Effector memory CD4-positive, alpha-beta T cell (primary cell): ENCODE data around the gene TELO2.

Source experiments
- DNase-seq, 3 donors: peaks; one replicate each; pipeline ENCODE4 v3.0.0-alpha.2; 2020
- H3K27ac ChIP-seq: 2 replicates; pipeline ENCODE4 v1.7.0; 2013; ENCODE audit warnings: mild to moderate bottlenecking, low read length, moderate library complexity; ENCODE audit not compliant: insufficient read depth, poor library complexity, severe bottlenecking
- H3K27me3 ChIP-seq: replicated peaks from 2 replicates; pipeline ENCODE4 v1.7.0; 2013; ENCODE audit warnings: mild to moderate bottlenecking, low read length; ENCODE audit not compliant: insufficient read depth, control insufficient read depth, poor library complexity, severe bottlenecking
- H3K36me3 ChIP-seq: 2 replicates; pipeline ENCODE4 v1.7.0; 2013; ENCODE audit warnings: mild to moderate bottlenecking, low read length, moderate library complexity; ENCODE audit not compliant: control insufficient read depth, insufficient read depth
- H3K4me1 ChIP-seq: 2 replicates; pipeline ENCODE4 v1.7.0; 2013; ENCODE audit warnings: low read length, mild to moderate bottlenecking; ENCODE audit not compliant: control insufficient read depth, insufficient read depth, poor library complexity, severe bottlenecking
- H3K4me3 ChIP-seq: 2 replicates; pipeline ENCODE4 v1.7.0; 2013; ENCODE audit warnings: low read length, low read depth, mild to moderate bottlenecking; ENCODE audit not compliant: insufficient read depth, poor library complexity, severe bottlenecking
- H3K9me3 ChIP-seq: 2 replicates; pipeline ENCODE4 v1.7.0; 2013; ENCODE audit warnings: mild to moderate bottlenecking, low read length, moderate library complexity; ENCODE audit not compliant: control insufficient read depth

Gene TELO2

DNA sequence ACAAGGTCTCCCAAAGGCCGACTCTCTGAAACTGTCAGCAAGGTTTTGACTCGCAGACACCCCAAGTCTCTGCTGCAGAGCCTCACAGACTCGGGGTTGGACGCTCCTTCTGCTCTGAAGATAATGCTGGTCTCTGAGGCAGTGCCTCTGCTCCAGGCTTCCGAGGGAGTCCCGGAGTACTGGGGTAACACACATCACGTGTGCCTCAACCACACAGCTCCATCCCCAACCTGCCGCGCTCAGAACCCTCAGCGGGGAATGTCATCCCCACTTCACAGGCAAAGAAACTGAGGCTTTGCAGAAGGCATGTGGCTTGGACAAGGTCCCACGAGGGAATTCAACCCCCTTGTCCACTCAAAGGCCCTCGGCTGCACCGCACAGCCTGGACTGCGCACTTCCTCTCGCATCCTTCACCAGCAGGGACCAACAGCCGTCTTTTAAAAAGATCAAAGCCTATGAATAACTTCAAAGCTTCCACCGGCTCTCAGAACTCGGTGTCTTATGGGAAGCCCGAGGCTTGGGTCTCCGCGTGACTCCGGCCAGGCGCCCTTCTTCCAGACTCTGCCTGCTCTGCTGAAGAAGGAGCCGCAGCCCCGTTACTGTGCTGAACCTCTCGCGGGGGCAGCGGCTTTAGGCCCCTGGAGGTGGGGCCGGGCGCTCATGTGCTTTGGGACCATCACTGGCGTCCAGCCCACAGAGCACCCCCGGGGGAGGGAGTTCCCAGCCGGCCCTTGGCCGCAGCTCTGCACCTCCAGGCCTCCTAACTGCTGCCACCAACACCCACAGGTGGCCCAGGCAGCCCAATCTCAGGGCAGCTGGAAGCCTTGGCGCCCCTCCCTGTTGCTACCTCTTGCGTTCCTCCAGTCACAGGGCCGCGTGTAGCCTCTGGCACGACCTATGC lies 42.5 kb downstream of the TELO2 start:
- H3K4me3 ChIP-seq: peak overlapping the region; percentile 82
- H3K36me3 ChIP-seq: peaks cover 42% of the 10 kb centered on the region
- DNase-seq: no peak
- no peaks in the 10 kb centered on the region for H3K27me3 ChIP-seq
- peak overlapping the region; percentile 67 for H3K27ac ChIP-seq
- H3K4me1 ChIP-seq: peaks cover 48% of the 10 kb centered on the region
- H3K9me3 ChIP-seq: no peaks in the 10 kb centered on the region

DNA sequence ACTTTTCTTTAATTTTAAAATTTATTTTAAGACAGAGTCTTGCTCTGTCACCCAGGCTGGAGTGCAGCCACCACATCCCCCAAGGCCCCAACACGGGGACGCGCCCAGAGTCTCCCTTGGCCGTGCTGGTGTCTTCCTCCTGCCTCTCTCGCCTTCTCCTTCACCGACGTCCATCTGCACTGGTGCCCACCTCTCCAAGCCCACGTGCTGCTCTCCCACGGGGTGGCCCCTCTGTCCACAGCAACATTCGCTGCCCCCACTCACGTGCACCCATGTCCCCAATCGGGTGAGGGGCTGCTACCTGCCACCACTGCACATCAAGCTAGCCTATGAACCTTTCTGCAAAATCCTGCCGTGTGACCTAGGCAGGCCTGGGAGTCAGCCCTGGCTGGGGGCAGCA lies 43.4 kb downstream of the TELO2 start:
- Histone ChIP-seq H3K36me3 (peaks cover 48% of the 10 kb centered on the region), H3K9me3 (no peaks in the 10 kb centered on the region), H3K4me3 (no peak overlapping the region), H3K27me3 (no peaks in the 10 kb centered on the region), H3K4me1 (peaks cover 55% of the 10 kb centered on the region), H3K27ac (peak overlapping the region; percentile 67)
- no peak for DNase-seq

DNA sequence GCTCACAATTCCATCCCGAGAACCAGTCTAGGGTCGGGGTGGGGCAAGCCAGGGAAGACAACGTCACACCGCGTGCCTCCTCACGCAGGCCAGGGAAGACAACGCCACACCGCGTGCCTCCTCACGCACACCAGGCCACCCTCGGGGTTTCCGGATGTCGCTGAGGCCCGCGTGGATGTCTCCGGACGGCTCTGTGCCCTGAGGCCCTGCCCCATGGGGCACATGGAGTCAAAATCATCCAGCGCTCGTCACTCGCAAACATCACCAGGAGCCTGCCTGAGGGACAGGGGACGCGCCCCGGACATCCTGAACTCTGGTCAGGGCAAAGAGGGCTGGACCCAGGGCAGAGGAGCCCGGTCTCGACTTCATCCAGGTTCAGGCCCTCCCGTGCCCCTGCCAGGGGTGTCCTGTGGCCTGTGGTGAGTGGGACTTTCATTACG lies 44.0 kb downstream of the TELO2 start:
- peaks cover 56% of the 10 kb centered on the region for H3K4me1 ChIP-seq

DNA sequence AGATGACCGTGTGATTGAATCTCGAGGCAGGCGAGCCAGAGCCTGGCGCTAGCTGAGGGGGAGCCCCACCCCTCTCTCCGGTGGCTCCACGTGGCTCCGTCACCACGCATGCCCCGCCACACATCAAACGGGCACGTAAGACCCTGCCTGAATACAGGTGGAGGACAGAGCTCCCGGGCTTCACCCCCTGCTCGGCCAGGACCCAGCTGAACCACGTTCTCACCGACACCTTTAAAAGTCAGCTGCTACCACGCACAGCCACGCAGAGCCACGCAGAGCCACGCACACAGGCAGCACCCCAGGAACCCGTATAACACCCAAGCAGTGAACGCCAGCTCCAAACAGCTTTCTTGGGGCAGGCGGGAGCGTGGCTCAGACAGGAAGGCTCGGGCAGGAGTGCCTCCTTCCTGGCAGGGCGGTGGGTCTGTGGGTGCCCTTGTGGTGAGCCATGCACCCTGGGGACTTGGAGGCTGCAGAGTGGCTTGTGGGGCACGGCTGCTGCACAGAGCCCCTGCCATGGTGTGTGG lies 44.7 kb downstream of the TELO2 start:
- no peak for DNase-seq
- peaks cover 58% of the 10 kb centered on the region for H3K4me1 ChIP-seq
- no peak overlapping the region for H3K4me3 ChIP-seq
- H3K27ac ChIP-seq: peak overlapping the region; percentile 21
- H3K9me3 ChIP-seq: no peaks in the 10 kb centered on the region
- no peaks in the 10 kb centered on the region for H3K27me3 ChIP-seq
- peaks cover 58% of the 10 kb centered on the region for H3K36me3 ChIP-seq

More for the DNA sequence above, 44.0 kb downstream of the TELO2 start:
- no peaks in the 10 kb centered on the region for H3K9me3 ChIP-seq
- H3K36me3 ChIP-seq: peaks cover 53% of the 10 kb centered on the region
- no peak overlapping the region for H3K4me3 ChIP-seq
- no peak for DNase-seq
- H3K27me3 ChIP-seq: no peaks in the 10 kb centered on the region
- H3K27ac ChIP-seq: peak overlapping the region; percentile 33

DNA sequence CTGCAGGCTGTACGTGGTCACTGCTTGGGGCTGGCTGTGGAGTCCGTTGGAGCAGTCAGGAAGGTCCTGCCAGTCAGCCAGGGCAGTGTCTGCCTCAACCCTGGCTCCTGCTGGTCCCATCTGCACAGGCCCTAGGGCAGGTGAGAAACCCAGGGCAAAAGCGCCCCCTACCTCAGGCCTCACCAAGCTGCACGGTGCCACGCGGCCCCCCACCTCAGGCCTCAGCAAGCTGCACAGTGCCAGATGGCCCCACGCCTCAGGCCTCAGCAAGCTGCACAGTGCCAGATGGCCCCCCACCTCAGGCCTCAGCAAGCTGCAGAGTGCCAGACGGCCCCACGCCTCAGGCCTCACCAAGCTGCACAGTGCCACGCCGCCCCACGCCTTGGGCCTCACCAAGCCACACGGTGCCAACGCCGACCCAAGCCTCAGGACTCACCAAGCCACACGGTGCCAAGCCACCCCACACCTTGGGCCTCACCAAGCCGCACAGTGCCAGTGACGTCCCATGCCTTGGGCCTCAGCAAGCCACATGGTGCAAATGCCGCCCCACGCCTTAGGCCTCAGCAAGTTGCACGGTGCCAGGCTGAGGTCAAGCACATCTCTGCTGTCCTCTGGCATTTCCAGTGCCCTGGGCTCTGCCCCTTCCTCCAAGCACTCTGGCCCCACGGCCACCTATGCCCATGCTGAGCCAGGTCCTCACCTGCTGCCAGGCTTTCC lies 45.8 kb downstream of the TELO2 start:
- Histone ChIP-seq H3K36me3 (peaks cover 58% of the 10 kb centered on the region), H3K4me1 (peaks cover 63% of the 10 kb centered on the region), H3K27ac (no peak overlapping the region), H3K27me3 (no peaks in the 10 kb centered on the region), H3K4me3 (no peak overlapping the region), H3K9me3 (no peaks in the 10 kb centered on the region)
- no peak for DNase-seq

DNA sequence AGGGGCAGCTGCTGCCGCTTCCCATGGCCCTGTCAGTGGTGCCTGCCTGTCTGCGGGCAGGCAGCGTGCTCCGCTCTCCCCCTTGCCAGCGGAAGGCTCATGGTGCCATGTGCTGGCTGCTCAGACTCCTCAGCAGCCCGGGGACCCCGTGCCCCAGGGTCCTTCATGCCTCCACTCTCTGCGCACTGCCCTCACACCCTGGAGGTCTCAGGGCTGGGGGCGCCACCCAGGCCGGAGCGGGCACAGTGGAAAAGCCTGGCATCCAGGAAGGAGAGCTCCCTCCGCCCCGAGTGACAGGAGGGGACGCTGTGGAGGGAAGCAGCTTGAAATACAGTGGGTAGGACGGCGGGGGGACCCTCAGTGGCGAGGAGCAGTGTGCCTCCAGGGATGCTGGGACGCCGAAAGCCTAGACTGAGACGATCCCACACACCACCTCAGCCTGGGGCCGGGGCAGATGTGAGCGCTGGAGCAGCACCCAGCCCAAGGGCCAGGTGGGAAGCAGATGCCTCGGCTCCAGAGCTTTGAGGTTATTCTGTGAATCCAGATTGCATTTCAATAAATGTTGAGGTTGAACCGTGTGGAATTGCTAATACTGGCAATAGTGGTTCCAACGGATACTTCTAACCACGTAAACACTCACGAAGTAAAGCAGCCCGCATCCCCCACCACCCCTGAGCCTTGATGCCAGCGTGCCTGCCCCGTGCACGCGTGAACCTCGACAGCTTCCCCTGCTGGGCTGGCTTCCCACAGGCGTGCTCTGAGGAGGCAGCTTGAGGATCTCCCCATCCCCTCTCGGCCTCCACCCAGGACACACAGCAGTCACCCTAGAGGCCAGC lies 46.8 kb downstream of the TELO2 start:
- Histone ChIP-seq H3K27me3 (no peaks in the 10 kb centered on the region), H3K4me1 (peaks cover 64% of the 10 kb centered on the region), H3K4me3 (no peak overlapping the region), H3K36me3 (peaks cover 58% of the 10 kb centered on the region), H3K9me3 (no peaks in the 10 kb centered on the region), H3K27ac (no peak overlapping the region)
- DNase-seq: no peak

DNA sequence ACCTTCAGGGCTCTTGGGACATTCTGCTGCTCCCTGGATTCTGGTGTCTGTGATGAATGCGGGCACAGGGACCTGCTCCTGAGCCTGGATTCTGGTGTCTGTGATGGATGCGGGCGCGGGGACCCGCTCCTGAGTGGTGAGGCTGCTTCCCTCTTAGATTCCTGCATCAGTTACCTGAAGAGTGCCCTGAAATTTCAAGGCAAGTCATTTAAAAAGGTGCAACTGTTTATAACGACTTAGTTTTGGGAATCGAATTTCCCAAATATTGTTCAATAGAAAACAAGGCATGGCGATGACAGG lies 47.3 kb downstream of the TELO2 start:
- Histone ChIP-seq H3K36me3 (peaks cover 63% of the 10 kb centered on the region), H3K27ac (no peak overlapping the region), H3K27me3 (no peaks in the 10 kb centered on the region), H3K4me1 (peaks cover 68% of the 10 kb centered on the region), H3K4me3 (no peak overlapping the region), H3K9me3 (no peaks in the 10 kb centered on the region)
- DNase-seq: no peak

DNA sequence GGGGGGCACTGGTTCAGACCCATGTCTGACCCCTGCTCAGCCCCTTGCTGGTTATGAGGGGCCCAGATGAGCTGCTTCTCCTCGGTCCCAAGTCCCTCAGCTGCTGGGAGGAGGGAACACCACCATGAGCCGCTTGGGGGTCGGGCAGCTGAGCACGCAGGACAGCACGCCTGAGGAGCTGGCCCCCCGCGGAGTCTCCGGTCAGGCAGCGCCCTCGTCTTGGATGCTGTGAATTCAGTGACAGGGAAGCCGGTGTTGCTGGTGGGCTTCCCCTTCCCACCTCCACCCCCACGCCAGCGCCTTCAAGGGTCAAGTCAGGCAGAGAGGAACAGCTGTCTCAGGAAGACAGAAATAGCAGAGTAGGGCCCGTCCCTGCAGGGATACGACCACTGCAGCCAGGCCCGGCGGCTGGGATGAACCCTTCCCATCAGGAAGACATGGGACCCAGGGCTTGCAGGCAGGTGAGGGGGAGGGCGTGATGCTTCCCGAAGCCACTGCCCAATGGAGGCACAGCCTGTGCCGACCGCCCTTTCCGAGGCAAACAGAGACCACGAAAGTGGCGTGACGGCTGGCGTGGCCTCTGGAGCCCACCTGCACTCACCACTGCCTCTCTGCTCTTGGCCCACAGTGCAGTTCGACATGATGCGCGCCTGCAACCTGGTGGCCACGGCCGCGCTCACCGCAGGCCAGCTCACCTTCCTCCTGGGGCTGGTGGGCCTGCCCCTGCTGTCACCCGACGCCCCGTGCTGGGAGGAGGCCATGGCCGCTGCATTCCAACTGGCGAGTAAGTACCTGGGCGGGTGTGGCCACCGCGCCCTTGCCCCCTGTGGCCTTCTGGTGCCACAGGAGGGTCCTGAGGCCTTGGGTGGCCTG lies 48.4 kb downstream of the TELO2 start:
- H3K27me3 ChIP-seq: no peaks in the 10 kb centered on the region
- DNase-seq: no peak
- peaks cover 72% of the 10 kb centered on the region for H3K36me3 ChIP-seq
- H3K27ac ChIP-seq: no peak overlapping the region
- no peak overlapping the region for H3K4me3 ChIP-seq
- H3K4me1 ChIP-seq: peaks cover 67% of the 10 kb centered on the region
- H3K9me3 ChIP-seq: no peaks in the 10 kb centered on the region

DNA sequence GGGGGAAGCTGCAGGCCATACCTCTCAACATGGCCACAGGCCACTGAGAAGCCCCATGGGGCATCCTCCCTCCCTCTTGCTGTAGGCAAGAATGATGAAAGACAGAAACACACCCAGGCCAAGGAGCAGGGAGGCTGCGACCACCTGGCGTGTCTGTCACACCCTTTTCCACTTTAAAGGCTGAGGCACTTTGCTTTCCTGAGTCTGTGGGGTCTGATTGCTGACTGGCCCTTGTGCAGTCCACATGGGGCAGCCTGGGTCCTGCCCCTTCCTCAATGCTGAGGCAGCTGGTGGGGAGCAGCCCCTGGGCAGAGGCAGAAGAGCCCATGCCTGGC lies 49.0 kb downstream of the TELO2 start:
- no peak overlapping the region for H3K4me3 ChIP-seq
- peaks cover 65% of the 10 kb centered on the region for H3K4me1 ChIP-seq
- no peaks in the 10 kb centered on the region for H3K27me3 ChIP-seq
- no peak for DNase-seq
- H3K27ac ChIP-seq: no peak overlapping the region
- peaks cover 72% of the 10 kb centered on the region for H3K36me3 ChIP-seq
- H3K9me3 ChIP-seq: no peaks in the 10 kb centered on the region
